GOT3 (cell line): ENCODE data around the gene UBE2E2.
"Not testable (repeated sequence)": the region's sequence is repeated elsewhere in the genome, so short reads cannot be mapped to it uniquely, and the experiment has no call there.

ENCODE experiments used
- DNase-seq: peaks from one replicate; lab custom pipeline; 2025; ENCODE audit warnings: mixed read lengths; lab: John Stamatoyannopoulos, UW

The UBE2E2 gene

GRCh38 chr3:23588547-23588946 lies 385.4 kb downstream of the UBE2E2 start:
- no peak for DNase-seq

- no peak for DNase-seq
Measured at GRCh38 chr3:23589602-23590001, 386.5 kb downstream of the UBE2E2 start.

DNA sequence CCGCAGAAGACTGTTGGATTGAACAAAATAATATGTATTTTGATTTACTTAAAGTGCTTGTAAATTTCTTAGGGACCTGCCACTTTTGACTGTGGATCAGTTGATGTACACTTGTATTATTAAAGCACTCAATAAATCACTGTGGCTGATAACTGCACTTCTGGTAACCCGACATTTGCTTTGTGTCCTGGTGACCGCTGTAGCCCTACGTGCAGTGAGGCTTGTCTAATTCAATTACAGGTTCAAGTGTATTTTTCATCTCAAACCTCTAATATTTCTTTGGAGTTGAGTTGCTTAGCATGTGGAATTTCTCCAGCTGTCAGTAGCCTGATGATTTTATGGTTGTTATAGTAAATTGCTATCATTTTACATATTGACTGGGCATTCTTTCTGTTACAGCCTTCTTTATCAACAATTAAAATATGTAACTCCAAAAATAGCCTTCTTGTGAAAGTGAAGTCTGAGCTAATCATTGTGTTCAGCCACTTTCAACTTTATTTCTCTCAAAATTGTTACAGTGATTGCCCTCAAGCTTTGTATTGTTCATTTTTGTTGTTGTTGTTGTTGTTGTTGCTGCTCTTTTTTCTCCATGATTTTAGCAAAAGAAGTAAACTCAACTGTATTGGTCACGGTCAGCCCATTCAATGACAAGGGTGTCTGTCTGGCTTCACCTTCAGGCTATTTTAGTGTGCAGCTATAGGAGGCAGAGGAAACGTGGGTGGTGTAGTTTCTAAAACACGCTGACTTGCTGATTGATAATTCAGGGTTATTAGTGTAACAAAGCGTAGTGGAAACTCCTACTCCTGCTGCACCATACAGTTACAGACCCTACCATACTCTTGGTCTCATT lies 387.5 kb downstream of the UBE2E2 start:
- no peak for DNase-seq

- no peak for DNase-seq
Measured at GRCh38 chr3:23591374-23591773, 388.2 kb downstream of the UBE2E2 start.

DNA sequence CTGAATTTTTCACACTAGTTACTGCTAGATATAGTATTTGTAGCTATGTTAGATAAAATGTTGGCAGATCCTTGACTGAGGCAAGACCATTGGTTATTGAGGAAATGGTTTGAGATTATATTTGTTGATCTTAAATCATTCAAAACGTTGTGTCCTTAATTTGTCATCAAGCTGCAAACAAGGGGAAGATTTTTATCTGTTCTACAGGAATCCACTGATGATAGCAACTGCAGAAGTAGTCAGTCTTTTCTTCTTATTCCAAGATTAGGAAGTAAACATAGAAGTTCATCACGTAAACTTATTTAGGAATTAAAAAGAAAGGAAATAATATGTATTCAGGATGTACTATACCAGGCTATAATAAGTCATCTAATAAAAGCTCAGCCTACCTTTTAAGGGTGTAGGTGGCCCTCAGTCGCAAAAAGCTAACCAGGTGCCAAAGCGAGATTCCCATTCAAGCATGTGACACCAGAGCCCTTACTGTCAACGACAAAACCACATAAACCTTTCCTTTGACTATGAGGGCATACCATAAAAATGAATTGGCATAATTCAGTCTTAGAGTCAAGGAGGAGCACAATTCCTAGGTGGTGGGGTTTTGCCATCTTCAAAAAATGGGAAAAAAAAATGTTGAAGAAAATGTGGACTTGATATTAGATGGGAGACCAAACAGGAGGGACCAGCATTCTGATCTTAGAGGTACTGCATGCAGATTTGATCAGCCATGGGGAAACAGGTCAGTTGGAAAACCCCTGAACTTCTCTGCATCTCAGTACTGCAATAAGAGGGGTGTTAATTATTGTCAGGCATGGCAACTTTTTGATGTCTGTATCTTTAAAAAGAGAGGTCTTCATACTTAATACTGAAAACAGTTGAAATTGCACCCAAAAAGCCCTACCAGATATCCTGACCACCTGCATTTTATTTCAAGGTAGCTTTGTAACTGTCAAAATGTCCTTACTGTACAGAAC lies 390.1 kb downstream of the UBE2E2 start:
- no peak for DNase-seq

DNA sequence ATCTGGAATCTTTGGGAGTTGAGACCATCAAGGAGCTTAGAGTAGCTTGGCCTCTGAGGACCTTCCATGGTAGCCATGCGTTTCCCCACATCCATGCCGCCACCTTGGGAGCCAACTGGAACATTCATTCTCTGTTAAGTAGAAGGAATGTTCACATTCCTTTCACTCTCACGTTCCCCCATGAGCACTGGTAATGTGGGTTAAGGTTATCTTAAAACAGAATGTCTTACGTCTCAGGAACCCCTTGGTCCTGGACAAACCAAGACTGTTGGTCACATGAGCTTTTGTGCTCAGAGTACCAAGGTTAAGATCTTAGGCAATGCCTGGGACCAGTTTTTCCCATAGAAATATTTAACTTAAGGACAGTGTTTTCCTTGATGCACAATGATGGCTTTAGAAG lies 390.9 kb downstream of the UBE2E2 start:
- no peak for DNase-seq

GRCh38 chr3:23594894-23595670 lies 392.0 kb downstream of the UBE2E2 start:
- no peak for DNase-seq

DNA sequence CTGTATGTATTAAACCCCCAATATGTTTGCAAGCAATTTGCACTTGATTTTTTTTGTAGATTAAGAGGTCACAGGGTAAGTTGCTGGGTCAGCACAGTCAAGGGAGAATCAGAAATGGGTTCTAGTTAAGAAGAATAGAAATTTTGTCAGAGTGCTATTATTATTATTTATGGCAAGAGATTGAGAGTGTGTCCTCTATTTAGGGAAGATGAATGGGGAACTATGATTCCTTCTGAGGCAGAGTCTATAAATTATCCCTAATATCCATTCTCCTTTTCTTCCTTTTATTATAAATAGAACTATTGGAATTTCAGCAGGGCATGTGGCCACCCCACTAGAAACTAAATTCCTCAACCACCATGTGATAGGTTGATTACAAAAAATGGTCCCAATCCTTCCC lies 392.7 kb downstream of the UBE2E2 start:
- no peak for DNase-seq

DNA sequence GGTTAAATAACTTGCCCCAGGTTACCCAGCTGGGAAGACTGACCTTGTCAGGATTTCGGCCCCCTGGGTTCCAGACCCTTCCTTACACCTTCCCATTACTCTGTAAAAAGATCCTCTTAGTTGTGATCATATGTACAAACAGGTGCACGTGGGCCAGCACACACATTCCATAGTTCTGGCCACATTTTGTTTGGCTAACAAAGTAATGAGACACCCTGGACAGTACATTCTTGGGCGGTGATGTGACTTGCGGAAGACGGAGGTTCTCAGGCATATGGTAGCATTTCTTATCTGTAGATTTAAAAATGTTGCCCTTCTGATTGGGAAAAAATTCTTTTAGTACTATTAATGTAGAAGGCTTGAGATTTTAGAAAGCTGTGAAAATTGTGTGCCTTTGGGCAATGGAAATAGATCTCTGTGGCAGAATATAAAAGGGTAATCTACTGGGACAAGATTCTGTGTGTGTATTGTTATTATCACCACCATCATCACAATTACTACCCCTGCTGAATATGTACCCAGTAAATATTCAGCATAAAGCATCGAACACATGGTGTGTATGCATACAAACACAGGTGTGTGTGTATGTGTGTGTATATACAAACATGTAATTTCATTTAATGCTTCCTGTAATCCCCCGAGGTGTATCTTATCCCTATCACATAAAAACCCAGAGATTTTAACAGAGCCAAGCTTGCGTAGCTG lies 397.2 kb downstream of the UBE2E2 start:
- no peak for DNase-seq

- no peak for DNase-seq
Measured at GRCh38 chr3:23601091-23601822, 398.1 kb downstream of the UBE2E2 start.

DNA sequence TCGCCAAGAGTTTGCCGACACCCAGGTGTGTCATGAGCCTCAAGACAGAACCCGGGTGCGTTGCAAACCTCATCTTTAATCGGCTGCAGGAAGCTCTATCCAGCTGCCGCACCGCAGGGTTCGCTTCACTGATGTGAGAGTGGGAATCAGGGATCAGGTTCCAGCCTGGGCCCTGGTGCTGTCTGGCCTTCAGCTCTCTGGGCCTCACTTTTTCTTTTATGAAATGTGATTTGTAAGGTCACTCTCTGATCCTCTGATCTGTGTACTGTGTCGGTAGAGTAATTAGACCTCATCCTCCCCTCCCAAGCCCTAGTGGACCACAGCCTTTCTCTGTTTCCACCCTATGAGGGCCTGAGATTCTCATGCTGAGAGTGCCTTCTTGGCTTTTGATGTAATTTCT lies 399.8 kb downstream of the UBE2E2 start:
- no peak for DNase-seq

DNA sequence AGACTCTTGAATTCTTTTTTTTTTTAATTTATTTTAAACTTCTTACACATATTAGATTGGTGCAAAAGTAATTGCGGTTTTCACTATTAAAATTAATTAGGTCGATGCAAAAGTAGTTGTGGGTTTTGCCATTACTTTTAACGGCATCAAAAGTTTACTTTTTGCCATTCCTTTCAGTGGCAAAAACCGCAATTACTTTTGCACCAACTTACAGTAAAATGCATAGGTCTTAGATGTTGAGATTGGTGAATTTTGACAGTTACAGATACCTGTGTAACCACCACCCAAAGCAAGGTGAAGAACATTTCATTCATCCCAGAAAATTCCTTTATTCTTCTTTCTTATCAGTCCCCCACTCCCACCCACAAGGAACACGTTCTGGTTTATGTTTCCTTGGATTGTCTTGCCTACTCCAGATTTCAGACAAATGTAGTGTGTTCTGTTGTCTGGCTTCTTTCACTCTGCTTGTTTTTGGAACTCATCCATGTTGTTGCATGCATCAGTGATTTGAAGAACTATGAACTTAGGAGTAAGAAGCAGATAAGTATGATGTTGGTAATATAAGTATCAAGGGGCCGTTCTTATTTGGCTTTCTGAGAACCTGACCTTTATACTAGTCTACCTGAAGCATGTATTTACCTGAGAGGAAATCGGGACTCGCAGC lies 404.2 kb downstream of the UBE2E2 start:
- no peak for DNase-seq

- DNase-seq, result no peak
Measured at GRCh38 chr3:23608650-23609049, 405.5 kb downstream of the UBE2E2 start.

- DNase-seq, result no peak
Measured at GRCh38 chr3:23611737-23612295, 408.7 kb downstream of the UBE2E2 start.

DNA sequence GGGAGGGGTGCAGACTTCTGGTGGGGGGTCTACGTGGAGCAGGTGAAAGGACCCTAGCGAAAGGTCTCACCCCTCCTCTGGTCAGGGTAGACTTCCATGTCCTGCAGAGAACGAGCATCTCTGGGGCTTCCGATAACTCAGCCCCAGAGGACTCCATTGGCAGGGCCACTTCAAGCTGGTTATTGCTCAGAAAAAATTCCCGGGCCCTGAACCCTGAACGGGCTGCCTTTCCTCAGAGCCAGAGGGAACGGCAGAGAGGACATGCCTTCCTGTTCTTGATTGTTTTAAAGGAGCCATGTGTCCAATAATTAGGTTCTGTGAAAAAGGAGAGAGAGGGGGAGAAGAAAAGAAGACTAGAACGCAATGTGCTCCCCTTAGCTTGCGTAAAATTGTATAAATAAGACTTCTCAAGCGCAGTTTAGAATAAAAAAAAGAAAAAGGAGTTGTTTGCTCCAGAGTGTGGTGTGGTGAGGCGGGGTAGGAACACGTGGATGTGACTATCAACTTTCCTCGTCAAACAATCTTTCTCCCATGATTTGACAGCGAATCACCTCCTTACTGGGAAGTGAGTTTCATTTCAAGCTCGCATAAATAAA lies 409.3 kb downstream of the UBE2E2 start:
- no peak for DNase-seq

DNA sequence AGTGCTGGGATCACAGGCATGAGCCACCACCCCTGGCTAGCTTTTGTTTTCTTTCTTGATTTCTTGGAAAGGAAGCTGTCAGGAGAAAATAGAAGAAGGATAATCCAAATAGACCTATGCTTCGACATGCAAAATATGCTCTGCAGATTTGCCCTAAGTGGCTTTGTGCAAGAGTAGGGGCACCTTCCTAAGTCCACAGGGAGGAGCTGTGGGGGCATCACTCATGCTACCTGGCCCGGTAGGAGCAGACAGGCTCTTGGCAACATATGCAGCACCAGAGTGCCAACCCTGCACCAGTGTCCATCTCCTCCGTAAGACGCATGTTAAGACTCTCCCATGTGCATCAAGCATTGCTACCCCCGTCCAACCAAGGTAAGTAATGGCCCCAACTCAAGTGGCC lies 411.9 kb downstream of the UBE2E2 start:
- no peak for DNase-seq

DNA sequence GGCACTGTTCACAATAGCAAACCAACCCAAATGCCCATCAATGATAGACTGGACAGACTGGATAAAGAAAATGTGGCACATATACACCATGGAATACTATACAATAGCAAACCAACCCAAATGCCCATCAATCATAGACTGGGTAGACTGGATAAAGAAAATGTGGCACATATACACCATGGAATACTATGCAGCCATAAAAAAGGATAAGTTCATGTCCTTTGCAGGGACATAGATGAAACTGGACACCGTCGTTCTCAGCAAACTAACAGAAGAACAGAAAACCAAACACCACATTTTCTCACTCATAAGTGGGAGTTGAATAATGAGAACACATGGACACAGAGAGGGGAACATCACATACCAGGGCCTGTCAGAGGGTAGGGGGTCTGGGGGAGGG lies 415.3 kb downstream of the UBE2E2 start:
- DNase-seq, result not testable (repeated sequence)

DNA sequence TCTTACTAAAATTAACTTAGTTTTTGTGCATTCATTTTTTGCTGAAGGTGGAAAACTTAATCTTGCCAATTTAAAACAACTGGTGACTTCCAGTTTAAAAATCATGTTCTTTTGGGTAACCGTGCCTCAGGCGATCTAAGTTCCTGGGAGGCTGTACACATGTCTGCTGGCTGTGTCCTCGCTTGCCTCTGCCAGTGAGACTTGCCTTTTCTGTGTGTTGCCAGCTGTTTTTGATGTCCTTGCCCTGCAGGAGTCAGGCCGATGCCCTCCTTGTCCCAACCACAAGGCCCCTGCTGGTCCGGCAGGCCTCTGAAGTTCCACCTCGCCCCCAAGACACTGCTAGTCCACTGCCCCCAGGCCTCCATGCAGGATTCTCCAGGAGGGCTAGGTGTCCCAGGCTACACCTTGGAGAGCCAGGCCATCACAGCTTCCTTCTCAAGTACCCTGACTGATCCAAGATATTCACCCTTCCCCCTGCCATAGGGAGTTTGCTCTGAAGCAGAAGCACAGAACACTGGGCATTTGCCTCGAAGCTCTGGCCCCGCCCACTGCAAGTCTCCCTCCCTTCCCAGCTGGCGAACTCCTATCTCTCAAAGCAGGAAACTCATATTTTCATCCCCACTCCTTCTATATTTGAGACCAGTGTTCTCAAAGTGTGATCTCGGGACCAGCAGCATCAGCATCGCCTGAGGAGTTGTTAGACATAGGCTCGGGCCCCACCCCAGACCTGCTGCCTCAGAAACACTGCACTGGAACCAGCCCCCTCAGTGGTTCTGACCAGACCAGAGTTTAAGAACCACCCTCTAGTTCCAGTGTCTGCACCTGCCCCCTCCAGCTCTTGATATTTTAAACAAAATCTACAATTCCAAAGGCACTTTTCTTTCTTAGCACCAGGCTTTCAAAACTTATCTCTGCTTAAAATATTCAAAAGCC lies 416.8 kb downstream of the UBE2E2 start:
- DNase-seq, result no peak
